ENCODE results near the gene FMNL2. TPM values are rescaled to one million over a fixed set of nuclear protein-coding genes. Genes with fewer than 3 reads are reported as not detected.
A peak's percentile ranks its signal among the peaks of the same experiment; 100 is the strongest.

Gene FMNL2
- total RNA-seq, 1 experiment from 2014 or later = 1.7 TPM

- DNase-seq (ENCODE audit: low spot score) = no peak
Observed at GRCh38 chr2:152402780-152403759, 68.1 kb downstream of the FMNL2 start.

GRCh38 chr2:152405206-152406118 is 70.5 kb downstream of the FMNL2 start:
- peak; percentile 37 for DNase-seq (ENCODE audit: low spot score)

- DNase-seq (ENCODE audit: low spot score) = no peak
Observed at GRCh38 chr2:152406119-152406835, 71.3 kb downstream of the FMNL2 start.

- DNase-seq (ENCODE audit: low spot score) = no peak
Observed at GRCh38 chr2:152406836-152407161, 71.8 kb downstream of the FMNL2 start.

DNA sequence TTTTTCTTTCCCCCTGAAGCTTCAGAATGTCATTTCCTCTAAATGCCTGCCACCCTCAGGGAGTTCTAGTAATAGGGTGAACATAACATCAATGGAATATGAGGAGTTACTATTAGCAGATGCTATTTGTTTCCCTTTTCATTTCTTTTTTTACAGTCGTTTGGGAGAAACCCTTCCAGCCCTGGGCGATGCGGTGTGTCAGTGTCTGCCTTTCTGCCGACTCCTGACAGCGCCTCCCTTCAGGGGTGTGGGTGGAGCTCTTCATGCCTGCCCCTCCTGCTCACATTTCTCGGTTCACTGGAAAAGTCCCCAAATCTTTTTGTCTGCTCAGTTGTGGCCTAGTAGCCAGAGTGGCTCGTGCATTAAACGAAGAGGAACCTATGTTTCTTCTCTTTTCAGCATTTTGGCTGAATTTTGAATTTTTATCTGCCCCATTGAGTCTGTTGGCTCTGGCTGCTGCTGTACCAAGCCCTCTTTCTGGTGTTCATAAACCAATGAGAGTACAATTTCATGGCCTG is 72.3 kb downstream of the FMNL2 start:
- no peak for DNase-seq (ENCODE audit: low spot score)

- no peak for DNase-seq (ENCODE audit: low spot score)
Observed at GRCh38 chr2:152407806-152408205, 72.8 kb downstream of the FMNL2 start.

GRCh38 chr2:152408254-152408653 is 73.3 kb downstream of the FMNL2 start:
- DNase-seq (ENCODE audit: low spot score) = no peak

- DNase-seq (ENCODE audit: low spot score) = no peak
Observed at GRCh38 chr2:152409386-152410164, 74.6 kb downstream of the FMNL2 start.

- no peak for DNase-seq (ENCODE audit: low spot score)
Observed at GRCh38 chr2:152410165-152410597, 75.2 kb downstream of the FMNL2 start.

DNA sequence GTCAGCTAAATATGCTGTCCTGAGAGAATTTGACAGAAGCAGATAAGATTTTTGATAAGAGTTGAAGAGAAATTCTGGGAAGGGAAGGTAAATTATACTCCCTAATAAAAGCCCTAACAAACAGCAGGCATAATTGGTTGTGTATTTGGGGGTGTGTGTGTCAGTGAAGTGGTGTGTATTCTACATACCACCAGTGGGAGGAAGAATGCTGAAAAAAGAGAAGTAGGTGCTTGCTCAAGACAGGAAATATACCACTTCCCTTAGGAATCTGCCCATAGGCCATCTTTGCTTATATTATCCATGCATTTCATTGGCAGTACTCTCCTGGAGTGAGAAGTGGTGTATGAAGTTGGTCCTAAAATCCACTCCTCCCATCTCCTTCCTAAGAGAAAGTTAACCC is 76.2 kb downstream of the FMNL2 start:
- no peak for DNase-seq (ENCODE audit: low spot score)

GRCh38 chr2:152413228-152414030 is 78.5 kb downstream of the FMNL2 start:
- no peak for DNase-seq (ENCODE audit: low spot score)

- DNase-seq (ENCODE audit: low spot score) = no peak
Observed at GRCh38 chr2:152415231-152415642, 80.3 kb downstream of the FMNL2 start.

DNA sequence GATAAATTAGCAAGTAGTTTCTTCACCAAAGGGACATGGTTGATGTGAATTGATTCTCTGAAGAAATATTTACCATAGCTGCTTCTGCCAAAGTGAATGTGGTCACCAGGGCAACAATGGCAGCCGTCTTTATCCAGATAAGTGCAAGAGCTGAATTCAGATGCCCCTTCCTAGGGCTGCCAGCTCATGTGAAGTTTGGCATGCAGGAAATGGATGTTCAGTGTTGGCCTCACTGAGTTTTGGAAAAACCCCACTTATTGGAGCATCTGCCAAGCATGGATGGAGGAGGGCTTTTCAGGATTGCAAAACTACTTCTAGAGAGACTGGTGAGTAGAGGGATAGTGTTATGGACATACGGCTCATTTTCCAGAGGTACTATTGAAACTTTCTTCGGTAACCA is 80.8 kb downstream of the FMNL2 start:
- DNase-seq (ENCODE audit: low spot score) = no peak

DNA sequence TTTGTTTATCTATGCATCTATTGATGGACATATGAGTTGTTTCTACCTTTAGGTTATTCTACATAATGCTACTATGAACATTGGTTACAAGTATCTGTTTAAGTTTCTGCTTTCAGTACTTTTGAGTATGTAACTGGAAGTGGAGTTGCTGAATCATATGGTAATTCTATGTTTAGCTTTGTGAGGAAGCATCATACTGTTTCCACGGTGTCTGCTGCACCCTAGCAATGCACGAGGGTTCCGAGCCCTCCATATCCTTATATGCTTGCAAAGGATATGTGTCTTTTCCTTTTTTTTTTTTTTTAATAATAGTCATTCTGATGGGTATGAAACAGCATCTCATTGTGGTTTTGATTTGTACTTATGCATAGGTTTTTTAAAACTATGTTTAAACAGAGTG is 83.7 kb downstream of the FMNL2 start:
- DNase-seq (ENCODE audit: low spot score) = no peak

DNA sequence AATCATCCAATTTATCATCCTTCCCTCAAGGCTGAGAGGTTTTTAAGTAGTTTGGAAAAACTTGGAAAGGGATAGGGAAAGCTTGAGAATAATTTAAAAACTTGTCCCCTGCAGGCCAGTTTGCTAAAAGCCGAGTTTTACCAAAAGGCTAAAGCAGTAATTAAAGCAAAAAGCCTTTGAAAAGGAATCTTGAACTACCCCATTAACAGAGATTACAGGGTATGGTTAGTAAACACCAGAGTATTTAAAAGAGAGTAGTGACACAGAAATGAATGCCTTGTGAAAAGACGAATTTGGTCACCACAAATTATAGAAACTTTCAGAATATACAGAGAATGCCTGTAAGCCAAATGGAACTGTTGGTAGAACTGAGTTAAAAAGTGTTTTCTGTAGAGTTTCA is 85.0 kb downstream of the FMNL2 start:
- no peak for DNase-seq (ENCODE audit: low spot score)

GRCh38 chr2:152420363-152420762 is 85.4 kb downstream of the FMNL2 start:
- no peak for DNase-seq (ENCODE audit: low spot score)

GRCh38 chr2:152420936-152421335 is 86.0 kb downstream of the FMNL2 start:
- no peak for DNase-seq (ENCODE audit: low spot score)

GRCh38 chr2:152421521-152422370 is 86.8 kb downstream of the FMNL2 start:
- DNase-seq (ENCODE audit: low spot score) = peak; percentile 30

DNA sequence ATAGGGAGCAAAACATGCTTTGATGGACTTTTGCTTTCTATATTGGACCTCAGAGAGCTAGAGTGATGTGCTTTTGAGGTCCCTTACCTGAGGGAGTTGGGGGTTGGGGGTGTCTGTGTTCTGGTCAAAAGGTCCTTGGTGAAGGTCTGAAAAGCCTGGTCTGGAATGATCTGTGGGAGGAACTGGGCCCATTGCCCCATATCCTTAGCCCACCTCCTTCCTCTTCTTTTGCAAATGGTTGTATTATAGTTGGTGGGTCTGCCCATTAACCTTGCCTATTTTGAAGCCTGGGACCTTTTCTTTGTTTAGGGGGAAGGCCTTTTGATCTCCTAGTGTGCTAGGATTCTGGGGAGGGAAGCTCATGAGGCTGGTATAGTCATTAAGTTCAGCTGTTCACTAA is 88.7 kb downstream of the FMNL2 start:
- no peak for DNase-seq (ENCODE audit: low spot score)

Measured in HT-29 (cell line).